ENCODE measurements around the gene MGAT4A. TPM values are rescaled to one million over a fixed set of nuclear protein-coding genes. Genes with fewer than 3 reads are reported as not detected.
A peak's percentile ranks its signal among the peaks of the same experiment; 100 is the strongest.

The MGAT4A gene
- total RNA-seq, 1 experiment from 2014 or later = not detected

GRCh38 chr2:98749066-98749450 is 18.1 kb upstream of the MGAT4A start:
- H3K4me3 ChIP-seq = no peak overlapping the region
- no peaks in the 10 kb centered on the region for H3K27me3 ChIP-seq (replicated peaks)

GRCh38 chr2:98748292-98749065 is 17.5 kb upstream of the MGAT4A start:
- H3K4me1 ChIP-seq (replicated peaks) = no peaks in the 10 kb centered on the region
- no peaks in the 10 kb centered on the region for H3K27me3 ChIP-seq (replicated peaks)

More at GRCh38 chr2:98749066-98749450, 18.1 kb upstream of the MGAT4A start:
- H3K27ac ChIP-seq = no peak overlapping the region
- DNase-seq (ENCODE audit: low read depth in 1 of 2, low spot score in 2 of 2) = no peak
- no peaks in the 10 kb centered on the region for H3K4me1 ChIP-seq (replicated peaks)
- no peaks in the 10 kb centered on the region for H3K36me3 ChIP-seq
- no peaks in the 10 kb centered on the region for H3K9me3 ChIP-seq (replicated peaks)

GRCh38 chr2:98747888-98748287 is 17.0 kb upstream of the MGAT4A start:
- H3K36me3 ChIP-seq = no peaks in the 10 kb centered on the region
- no peak for DNase-seq (ENCODE audit: low read depth in 1 of 2, low spot score in 2 of 2)
- H3K4me1 ChIP-seq (replicated peaks) = no peaks in the 10 kb centered on the region
- no peak overlapping the region for H3K4me3 ChIP-seq
- no peak overlapping the region for H3K27ac ChIP-seq
- no peaks in the 10 kb centered on the region for H3K27me3 ChIP-seq (replicated peaks)
- H3K9me3 ChIP-seq (replicated peaks) = no peaks in the 10 kb centered on the region

More at GRCh38 chr2:98748292-98749065, 17.5 kb upstream of the MGAT4A start:
- H3K9me3 ChIP-seq (replicated peaks) = no peaks in the 10 kb centered on the region
- H3K36me3 ChIP-seq = no peaks in the 10 kb centered on the region
- no peak overlapping the region for H3K4me3 ChIP-seq
- no peak overlapping the region for H3K27ac ChIP-seq
- DNase-seq (ENCODE audit: low read depth in 1 of 2, low spot score in 2 of 2) = no peak

GRCh38 chr2:98746426-98746825 is 15.5 kb upstream of the MGAT4A start:
- no peaks in the 10 kb centered on the region for H3K27me3 ChIP-seq (replicated peaks)
- no peak overlapping the region for H3K4me3 ChIP-seq
- no peak overlapping the region for H3K27ac ChIP-seq
- DNase-seq (ENCODE audit: low read depth in 1 of 2, low spot score in 2 of 2) = no peak
- no peaks in the 10 kb centered on the region for H3K9me3 ChIP-seq (replicated peaks)
- H3K4me1 ChIP-seq (replicated peaks) = no peaks in the 10 kb centered on the region
- H3K36me3 ChIP-seq = no peaks in the 10 kb centered on the region

- Histone ChIP-seq H3K4me1 (replicated peaks) (no peaks in the 10 kb centered on the region), H3K27ac (no peak overlapping the region), H3K27me3 (replicated peaks) (no peaks in the 10 kb centered on the region), H3K9me3 (replicated peaks) (no peaks in the 10 kb centered on the region), H3K4me3 (no peak overlapping the region), H3K36me3 (no peaks in the 10 kb centered on the region)
- DNase-seq (ENCODE audit: low read depth in 1 of 2, low spot score in 2 of 2) = no peak
Observed at GRCh38 chr2:98744595-98744994, 13.7 kb upstream of the MGAT4A start.

GRCh38 chr2:98743835-98744234 is 12.9 kb upstream of the MGAT4A start:
- H3K27me3 ChIP-seq (replicated peaks) = no peaks in the 10 kb centered on the region
- no peaks in the 10 kb centered on the region for H3K9me3 ChIP-seq (replicated peaks)
- DNase-seq (ENCODE audit: low read depth in 1 of 2, low spot score in 2 of 2) = no peak
- no peaks in the 10 kb centered on the region for H3K4me1 ChIP-seq (replicated peaks)
- H3K27ac ChIP-seq = no peak overlapping the region
- no peak overlapping the region for H3K4me3 ChIP-seq
- H3K36me3 ChIP-seq = no peaks in the 10 kb centered on the region

GRCh38 chr2:98739020-98739419 is 8.1 kb upstream of the MGAT4A start:
- H3K27ac ChIP-seq = no peak overlapping the region
- no peak for DNase-seq (ENCODE audit: low read depth in 1 of 2, low spot score in 2 of 2)
- no peaks in the 10 kb centered on the region for H3K9me3 ChIP-seq (replicated peaks)
- H3K4me3 ChIP-seq = no peak overlapping the region
- no peaks in the 10 kb centered on the region for H3K36me3 ChIP-seq
- no peaks in the 10 kb centered on the region for H3K4me1 ChIP-seq (replicated peaks)
- H3K27me3 ChIP-seq (replicated peaks) = peaks cover 7% of the 10 kb centered on the region; the same call in 1 of the 2 replicates

GRCh38 chr2:98738304-98738703 is 7.4 kb upstream of the MGAT4A start:
- Histone ChIP-seq H3K27ac (no peak overlapping the region), H3K4me3 (no peak overlapping the region), H3K9me3 (replicated peaks) (no peaks in the 10 kb centered on the region), H3K27me3 (replicated peaks) (peaks cover 7% of the 10 kb centered on the region; the same call in 1 of the 2 replicates), H3K4me1 (replicated peaks) (no peaks in the 10 kb centered on the region), H3K36me3 (no peaks in the 10 kb centered on the region)
- DNase-seq (ENCODE audit: low read depth in 1 of 2, low spot score in 2 of 2) = no peak

GRCh38 chr2:98737848-98738247 is 6.9 kb upstream of the MGAT4A start:
- Histone ChIP-seq H3K4me1 (replicated peaks) (no peaks in the 10 kb centered on the region), H3K9me3 (replicated peaks) (no peaks in the 10 kb centered on the region), H3K36me3 (no peaks in the 10 kb centered on the region), H3K27ac (no peak overlapping the region), H3K4me3 (no peak overlapping the region), H3K27me3 (replicated peaks) (peaks cover 7% of the 10 kb centered on the region)
- no peak for DNase-seq (ENCODE audit: low read depth in 1 of 2, low spot score in 2 of 2)

GRCh38 chr2:98736464-98736889 is 5.5 kb upstream of the MGAT4A start:
- no peak overlapping the region for H3K4me3 ChIP-seq
- peaks cover 2% of the 10 kb centered on the region for H3K4me1 ChIP-seq (replicated peaks)
- no peaks in the 10 kb centered on the region for H3K36me3 ChIP-seq
- 0 out of 2 replicates have a peak, but pooled peaks cover 3% of the 10 kb centered on the region for H3K9me3 ChIP-seq (replicated peaks)
- DNase-seq (ENCODE audit: low read depth in 1 of 2, low spot score in 2 of 2) = no peak
- H3K27me3 ChIP-seq (replicated peaks) = peaks cover 19% of the 10 kb centered on the region
- no peak overlapping the region for H3K27ac ChIP-seq

GRCh38 chr2:98734823-98735260 is 3.9 kb upstream of the MGAT4A start:
- Histone ChIP-seq H3K4me3 (no peak overlapping the region), H3K4me1 (replicated peaks) (peaks cover 11% of the 10 kb centered on the region), H3K27ac (no peak overlapping the region), H3K36me3 (no peaks in the 10 kb centered on the region), H3K27me3 (replicated peaks) (peaks cover 29% of the 10 kb centered on the region), H3K9me3 (replicated peaks) (0 out of 2 replicates have a peak, but pooled peaks cover 3% of the 10 kb centered on the region)
- DNase-seq (ENCODE audit: low read depth in 1 of 2, low spot score in 2 of 2) = no peak

- Histone ChIP-seq H3K27ac (no peak overlapping the region), H3K4me3 (no peak overlapping the region), H3K36me3 (no peaks in the 10 kb centered on the region), H3K27me3 (replicated peaks) (peaks cover 36% of the 10 kb centered on the region), H3K9me3 (replicated peaks) (0 out of 2 replicates have a peak, but pooled peaks cover 3% of the 10 kb centered on the region), H3K4me1 (replicated peaks) (peaks cover 11% of the 10 kb centered on the region)
- no peak for DNase-seq (ENCODE audit: low read depth in 1 of 2, low spot score in 2 of 2)
Observed at GRCh38 chr2:98734162-98734561, 3.2 kb upstream of the MGAT4A start.

- Histone ChIP-seq H3K36me3 (no peaks in the 10 kb centered on the region), H3K4me1 (replicated peaks) (peaks cover 11% of the 10 kb centered on the region), H3K9me3 (replicated peaks) (0 out of 2 replicates have a peak, but pooled peaks cover 3% of the 10 kb centered on the region), H3K27ac (no peak overlapping the region), H3K4me3 (no peak overlapping the region), H3K27me3 (replicated peaks) (peaks cover 49% of the 10 kb centered on the region)
- DNase-seq (ENCODE audit: low read depth in 1 of 2, low spot score in 2 of 2) = no peak
Observed at GRCh38 chr2:98732430-98733051, 1.6 kb upstream of the MGAT4A start.

- no peaks in the 10 kb centered on the region for H3K36me3 ChIP-seq
- peak overlapping the region; percentile 43; the same call in 1 of the 2 replicates for H3K4me3 ChIP-seq
- peaks cover 11% of the 10 kb centered on the region for H3K4me1 ChIP-seq (replicated peaks)
- no peak overlapping the region for H3K27ac ChIP-seq
- peaks cover 49% of the 10 kb centered on the region for H3K27me3 ChIP-seq (replicated peaks)
- 0 out of 2 replicates have a peak, but pooled peaks cover 3% of the 10 kb centered on the region for H3K9me3 ChIP-seq (replicated peaks)
- DNase-seq (ENCODE audit: low read depth in 1 of 2, low spot score in 2 of 2) = no peak
Observed at GRCh38 chr2:98731894-98732349, 990 bp upstream of the MGAT4A start.
